ENCODE data around the gene RRP15.
A peak's percentile ranks its signal among the peaks of the same experiment; 100 is the strongest.

The RRP15 gene

GRCh38 chr1:218297867-218298266 lies 12.8 kb downstream of the RRP15 start:
- H3K4me2 ChIP-seq (ENCODE audit: low read length) = peak overlapping the region; percentile 4
- H3K4me1 ChIP-seq (ENCODE audit: control insufficient read depth, insufficient read depth, low read length) = peaks cover 33% of the 10 kb centered on the region

DNA sequence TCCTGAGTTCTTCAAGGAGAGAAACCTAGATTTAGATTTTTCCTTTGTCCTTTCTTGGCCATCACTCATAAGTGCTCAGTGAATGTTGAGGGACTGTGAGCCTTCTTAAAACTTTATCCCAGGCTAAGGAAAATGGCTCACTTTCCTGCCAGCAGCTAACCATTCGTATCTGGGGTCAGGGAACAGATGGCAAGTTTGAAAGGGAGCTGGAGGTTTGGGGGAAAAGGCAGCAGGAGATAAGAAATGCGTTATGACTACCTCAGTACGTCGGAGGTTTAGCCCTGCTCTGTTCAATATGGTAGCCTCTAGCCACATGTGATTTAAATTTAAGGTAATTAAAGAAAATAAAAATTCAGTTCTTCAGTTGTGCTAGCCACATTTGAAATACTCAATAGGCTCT lies 13.3 kb downstream of the RRP15 start:
- Histone ChIP-seq H3K9me3 (replicated peaks; ENCODE audit: low read length) (no peaks in the 10 kb centered on the region), H3K4me2 (ENCODE audit: low read length) (peak overlapping the region; percentile 4), H3K4me1 (ENCODE audit: control insufficient read depth, insufficient read depth, low read length) (peaks cover 33% of the 10 kb centered on the region), H3K4me3 (ENCODE audit: low read length) (no peak overlapping the region), H3K9ac (ENCODE audit: low read depth, low read length) (no peak overlapping the region), H3K36me3 (ENCODE audit: insufficient read depth, low read length) (peaks cover 3% of the 10 kb centered on the region), H3K27me3 (ENCODE audit: control insufficient read depth, insufficient read depth, low read length) (no peaks in the 10 kb centered on the region)

More at GRCh38 chr1:218297867-218298266, 12.8 kb downstream of the RRP15 start:
- H3K27me3 ChIP-seq (ENCODE audit: control insufficient read depth, insufficient read depth, low read length) = no peaks in the 10 kb centered on the region
- no peaks in the 10 kb centered on the region for H3K9me3 ChIP-seq (replicated peaks; ENCODE audit: low read length)
- H3K4me3 ChIP-seq (ENCODE audit: low read length) = no peak overlapping the region
- peaks cover 3% of the 10 kb centered on the region for H3K36me3 ChIP-seq (ENCODE audit: insufficient read depth, low read length)
- H3K9ac ChIP-seq (ENCODE audit: low read depth, low read length) = no peak overlapping the region

- no peak overlapping the region for H3K4me3 ChIP-seq (ENCODE audit: low read length)
- H3K4me2 ChIP-seq (ENCODE audit: low read length) = peak overlapping the region; percentile 16
- H3K4me1 ChIP-seq (ENCODE audit: control insufficient read depth, insufficient read depth, low read length) = peaks cover 28% of the 10 kb centered on the region
- no peaks in the 10 kb centered on the region for H3K27me3 ChIP-seq (ENCODE audit: control insufficient read depth, insufficient read depth, low read length)
- H3K9ac ChIP-seq (ENCODE audit: low read depth, low read length) = peak overlapping the region; percentile 0
- peaks cover 3% of the 10 kb centered on the region for H3K36me3 ChIP-seq (ENCODE audit: insufficient read depth, low read length)
- no peaks in the 10 kb centered on the region for H3K9me3 ChIP-seq (replicated peaks; ENCODE audit: low read length)
Measured at GRCh38 chr1:218299416-218299815, 14.3 kb downstream of the RRP15 start.

- Histone ChIP-seq H3K27me3 (ENCODE audit: control insufficient read depth, insufficient read depth, low read length) (no peaks in the 10 kb centered on the region), H3K4me2 (ENCODE audit: low read length) (no peak overlapping the region), H3K36me3 (ENCODE audit: insufficient read depth, low read length) (peaks cover 7% of the 10 kb centered on the region), H3K4me3 (ENCODE audit: low read length) (no peak overlapping the region), H3K9me3 (replicated peaks; ENCODE audit: low read length) (no peaks in the 10 kb centered on the region), H3K9ac (ENCODE audit: low read depth, low read length) (no peak overlapping the region), H3K4me1 (ENCODE audit: control insufficient read depth, insufficient read depth, low read length) (peaks cover 29% of the 10 kb centered on the region)
Measured at GRCh38 chr1:218301217-218301616, 16.1 kb downstream of the RRP15 start.

DNA sequence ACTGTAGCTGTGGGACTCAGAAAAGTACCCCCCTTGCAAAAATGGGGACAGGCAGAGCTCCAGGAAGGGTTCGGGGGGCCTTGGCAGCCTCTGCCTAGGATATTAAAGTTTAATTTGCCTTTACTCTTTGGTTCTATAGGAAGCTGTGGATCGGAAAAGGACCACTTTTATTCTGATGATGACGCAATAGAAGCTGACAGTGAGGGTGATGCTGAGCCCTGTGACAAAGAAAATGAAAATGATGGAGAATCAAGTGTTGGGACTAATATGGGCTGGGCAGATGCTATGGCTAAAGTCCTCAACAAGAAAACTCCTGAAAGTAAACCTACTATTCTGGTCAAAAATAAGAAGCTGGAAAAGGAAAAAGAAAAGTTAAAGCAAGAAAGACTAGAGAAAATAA lies 17.1 kb downstream of the RRP15 start:
- Histone ChIP-seq H3K4me1 (ENCODE audit: control insufficient read depth, insufficient read depth, low read length) (peaks cover 23% of the 10 kb centered on the region), H3K4me2 (ENCODE audit: low read length) (no peak overlapping the region), H3K9me3 (replicated peaks; ENCODE audit: low read length) (no peaks in the 10 kb centered on the region), H3K36me3 (ENCODE audit: insufficient read depth, low read length) (peaks cover 7% of the 10 kb centered on the region), H3K4me3 (ENCODE audit: low read length) (no peak overlapping the region), H3K9ac (ENCODE audit: low read depth, low read length) (no peak overlapping the region), H3K27me3 (ENCODE audit: control insufficient read depth, insufficient read depth, low read length) (no peaks in the 10 kb centered on the region)

GRCh38 chr1:218303176-218303879 lies 18.2 kb downstream of the RRP15 start:
- Histone ChIP-seq H3K27me3 (ENCODE audit: control insufficient read depth, insufficient read depth, low read length) (no peaks in the 10 kb centered on the region), H3K9me3 (replicated peaks; ENCODE audit: low read length) (no peaks in the 10 kb centered on the region), H3K4me2 (ENCODE audit: low read length) (no peak overlapping the region), H3K9ac (ENCODE audit: low read depth, low read length) (no peak overlapping the region), H3K36me3 (ENCODE audit: insufficient read depth, low read length) (peaks cover 9% of the 10 kb centered on the region), H3K4me3 (ENCODE audit: low read length) (no peak overlapping the region), H3K4me1 (ENCODE audit: control insufficient read depth, insufficient read depth, low read length) (peaks cover 12% of the 10 kb centered on the region)

- Histone ChIP-seq H3K27me3 (ENCODE audit: control insufficient read depth, insufficient read depth, low read length) (no peaks in the 10 kb centered on the region), H3K9me3 (replicated peaks; ENCODE audit: low read length) (no peaks in the 10 kb centered on the region), H3K4me2 (ENCODE audit: low read length) (no peak overlapping the region), H3K36me3 (ENCODE audit: insufficient read depth, low read length) (peaks cover 14% of the 10 kb centered on the region), H3K9ac (ENCODE audit: low read depth, low read length) (no peak overlapping the region), H3K4me3 (ENCODE audit: low read length) (no peak overlapping the region), H3K4me1 (ENCODE audit: control insufficient read depth, insufficient read depth, low read length) (peaks cover 5% of the 10 kb centered on the region)
Measured at GRCh38 chr1:218304281-218305039, 19.4 kb downstream of the RRP15 start.

DNA sequence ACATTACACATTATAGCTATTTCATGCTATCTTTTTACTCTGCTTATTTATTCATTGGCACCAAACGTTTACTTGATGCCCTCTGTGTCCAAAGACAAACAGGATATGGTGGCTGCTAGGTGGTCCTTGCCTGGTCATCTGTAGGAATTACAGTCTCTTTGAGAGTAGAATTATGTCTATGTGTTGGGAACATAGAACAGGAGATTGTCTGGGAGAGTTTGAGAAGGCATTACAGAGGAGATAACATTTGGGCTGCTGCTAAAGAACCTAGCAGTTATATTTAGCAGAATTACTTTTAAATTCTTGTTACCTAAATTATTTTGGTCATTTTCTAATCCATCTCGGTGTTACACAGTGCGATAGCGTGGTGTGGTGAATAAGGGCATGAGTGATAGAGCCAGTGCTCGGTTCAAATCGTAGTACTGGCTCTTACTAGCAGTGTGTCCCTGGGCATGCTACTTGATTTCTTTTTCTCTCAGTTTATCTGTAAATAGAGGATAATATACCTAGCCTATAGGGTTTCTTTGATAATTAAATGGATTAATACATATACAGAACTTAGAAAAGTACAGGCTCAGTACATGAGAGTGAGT lies 20.5 kb downstream of the RRP15 start:
- Histone ChIP-seq H3K36me3 (ENCODE audit: insufficient read depth, low read length) (peaks cover 14% of the 10 kb centered on the region), H3K4me1 (ENCODE audit: control insufficient read depth, insufficient read depth, low read length) (peaks cover 5% of the 10 kb centered on the region), H3K4me3 (ENCODE audit: low read length) (no peak overlapping the region), H3K9ac (ENCODE audit: low read depth, low read length) (no peak overlapping the region), H3K9me3 (replicated peaks; ENCODE audit: low read length) (no peaks in the 10 kb centered on the region), H3K27me3 (ENCODE audit: control insufficient read depth, insufficient read depth, low read length) (no peaks in the 10 kb centered on the region), H3K4me2 (ENCODE audit: low read length) (no peak overlapping the region)

GRCh38 chr1:218312509-218312908 lies 27.4 kb downstream of the RRP15 start:
- Histone ChIP-seq H3K4me3 (ENCODE audit: low read length) (peak overlapping the region; percentile 34), H3K27me3 (ENCODE audit: control insufficient read depth, insufficient read depth, low read length) (no peaks in the 10 kb centered on the region)

DNA sequence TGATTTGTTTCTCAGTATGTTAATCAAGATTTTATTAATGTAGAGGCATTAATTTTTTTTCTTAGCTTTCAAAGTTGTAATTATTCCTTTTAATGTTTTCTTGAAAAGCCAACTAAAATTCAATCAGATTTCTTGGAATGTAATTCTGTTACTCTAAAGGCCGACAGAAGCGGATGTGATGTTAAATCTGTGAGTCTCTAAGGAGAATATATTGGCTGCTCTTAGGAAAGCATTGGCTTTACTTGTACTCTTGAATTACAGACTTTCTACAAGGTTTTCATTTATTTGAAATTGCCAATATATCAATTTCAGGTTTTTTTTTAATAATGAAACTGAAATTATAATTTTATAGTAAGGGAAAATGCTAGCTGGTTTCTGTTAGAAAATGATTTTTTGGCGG lies 29.2 kb downstream of the RRP15 start:
- Histone ChIP-seq H3K36me3 (ENCODE audit: insufficient read depth, low read length) (peaks cover 5% of the 10 kb centered on the region), H3K4me2 (ENCODE audit: low read length) (no peak overlapping the region), H3K27me3 (ENCODE audit: control insufficient read depth, insufficient read depth, low read length) (no peaks in the 10 kb centered on the region), H3K4me1 (ENCODE audit: control insufficient read depth, insufficient read depth, low read length) (peaks cover 21% of the 10 kb centered on the region), H3K9me3 (replicated peaks; ENCODE audit: low read length) (no peaks in the 10 kb centered on the region), H3K4me3 (ENCODE audit: low read length) (no peak overlapping the region), H3K9ac (ENCODE audit: low read depth, low read length) (no peak overlapping the region)

More at GRCh38 chr1:218312509-218312908, 27.4 kb downstream of the RRP15 start:
- Histone ChIP-seq H3K36me3 (ENCODE audit: insufficient read depth, low read length) (peaks cover 12% of the 10 kb centered on the region), H3K4me1 (ENCODE audit: control insufficient read depth, insufficient read depth, low read length) (peaks cover 21% of the 10 kb centered on the region), H3K9ac (ENCODE audit: low read depth, low read length) (peak overlapping the region; percentile 36), H3K9me3 (replicated peaks; ENCODE audit: low read length) (no peaks in the 10 kb centered on the region), H3K4me2 (ENCODE audit: low read length) (peak overlapping the region; percentile 64)

DNA sequence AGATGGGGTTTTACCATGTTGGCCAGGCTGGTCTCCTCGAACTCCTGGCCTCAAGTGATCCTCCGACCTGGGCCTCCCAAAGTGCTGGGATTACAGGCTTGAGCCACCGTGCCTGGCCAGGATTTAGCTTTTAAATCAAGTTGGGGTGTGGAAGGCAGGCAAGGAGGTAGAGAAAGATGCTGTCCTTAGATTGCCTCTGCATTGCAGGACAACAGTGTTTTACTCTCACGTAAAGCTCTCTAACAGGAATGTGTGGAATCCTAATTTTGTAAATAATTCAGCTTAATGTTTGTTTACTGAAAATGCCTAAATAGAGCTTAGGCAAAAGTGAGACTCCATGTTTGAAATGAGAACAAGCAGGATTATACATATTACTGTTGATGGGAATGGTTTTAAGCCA lies 30.5 kb downstream of the RRP15 start:
- no peak overlapping the region for H3K4me3 ChIP-seq (ENCODE audit: low read length)
- no peaks in the 10 kb centered on the region for H3K9me3 ChIP-seq (replicated peaks; ENCODE audit: low read length)
- H3K9ac ChIP-seq (ENCODE audit: low read depth, low read length) = no peak overlapping the region
- H3K27me3 ChIP-seq (ENCODE audit: control insufficient read depth, insufficient read depth, low read length) = no peaks in the 10 kb centered on the region
- no peak overlapping the region for H3K4me2 ChIP-seq (ENCODE audit: low read length)
- H3K4me1 ChIP-seq (ENCODE audit: control insufficient read depth, insufficient read depth, low read length) = peaks cover 21% of the 10 kb centered on the region
- peaks cover 5% of the 10 kb centered on the region for H3K36me3 ChIP-seq (ENCODE audit: insufficient read depth, low read length)

Measured in skeletal muscle satellite cell (primary cell).